ENCODE measurements around the gene USP1. TPM values are rescaled to one million over a fixed set of nuclear protein-coding genes. Genes with fewer than 3 reads are reported as not detected.

Gene USP1
- total and polyA plus RNA-seq, 2 of the 4 experiments (the other 2 are of a cell fraction), result 7.5 to 9.7 TPM

- Histone ChIP-seq H3K4me3 (ENCODE audit: insufficient read depth, low read depth, low read length) (no peak overlapping the region), H2AFZ (replicated peaks; ENCODE audit: low read length, poor library complexity) (no peak overlapping the region), H2BK20ac (ENCODE audit: low read depth, low read length) (no peak overlapping the region), H3K56ac (ENCODE audit: extremely low read depth, insufficient read depth, low read length) (no peak overlapping the region), H3K9me3 (ENCODE audit: control insufficient read depth, insufficient read depth, low read length) (no peaks in the 10 kb centered on the region), H3K4me2 (ENCODE audit: low read depth, low read length) (no peak overlapping the region), H2BK5ac (ENCODE audit: low read depth, low read length, poor library complexity, severe bottlenecking) (no peak overlapping the region), H3K27me3 (ENCODE audit: control insufficient read depth, insufficient read depth, low read length) (no peaks in the 10 kb centered on the region), H4K8ac (ENCODE audit: low read depth in 2 of 2, low read length in 2 of 2) (no peak overlapping the region), H3K36me3 (ENCODE audit: control insufficient read depth, insufficient read depth, low read length) (peaks cover 10% of the 10 kb centered on the region), H3K9me1 (ENCODE audit: insufficient read depth, low read length) (no peaks in the 10 kb centered on the region), H4K5ac (ENCODE audit: low read depth, low read length) (no peak overlapping the region), H2BK120ac (ENCODE audit: low read depth, low read length) (no peak overlapping the region), H2AK9ac (replicated peaks; ENCODE audit: low read depth, low read length, poor library complexity) (no peak overlapping the region), H3K79me1 (ENCODE audit: low read depth in 1 of 2, low read length in 2 of 2) (peaks cover 0 to 3% of the 10 kb centered on the region in 2 experiments; a peak in 3 of 4 replicates), H3K9ac (ENCODE audit: low read depth, low read length) (no peak overlapping the region), H3K18ac (ENCODE audit: low read depth, low read length) (no peak overlapping the region), H2BK15ac (ENCODE audit: low read depth, low read length) (no peak overlapping the region), H3K14ac (replicated peaks; ENCODE audit: low read depth, low read length) (no peak overlapping the region), H2AK5ac (ENCODE audit: low read depth, low read length) (no peak overlapping the region), H4K91ac (ENCODE audit: insufficient read depth, low read depth, low read length) (no peak overlapping the region), H3K4ac (ENCODE audit: low read depth, low read length) (no peak overlapping the region), H3K23ac (ENCODE audit: low read depth, low read length) (no peak overlapping the region), H3K4me1 (ENCODE audit: control insufficient read depth, insufficient read depth, low read length) (no peaks in the 10 kb centered on the region), H4K20me1 (ENCODE audit: insufficient read depth, low read length) (no peaks in the 10 kb centered on the region), H3K27ac (ENCODE audit: insufficient read depth, low read length) (no peak overlapping the region)
- intact Hi-C loops (cut with micrococcal nuclease) (no loop called here), dilution Hi-C loops (cut with HindIII; ENCODE audit: low sequenced_read_pairs, unreplicated experiment) (no loop called here), in situ Hi-C loops (cut with MboI; ENCODE audit: low sequenced_read_pairs) (no loop called here)
- ChIA-PET CTCF (no interaction called here), POLR2A (ENCODE audit: unreplicated experiment) (no interaction called here)
- DNase-seq (no peak), ATAC-seq (ENCODE audit: low read depth) (no peak)
- BruUV-seq (replicated peaks), result no TSS peak
- TF ChIP-seq MAZ (IDR thresholded peaks at IDR 0.05; ENCODE audit: borderline replicate concordance, low read depth, low read length) (no peak), FOS (IDR thresholded peaks at IDR 0.05; ENCODE audit: low read depth, low read length) (no peak), ELK1 (IDR thresholded peaks at IDR 0.05; ENCODE audit: borderline replicate concordance, low read depth, low read length) (no peak), RFX5 (IDR thresholded peaks at IDR 0.05; ENCODE audit: low read depth, low read length) (no peak), MAFK (IDR thresholded peaks at IDR 0.05; ENCODE audit: low read depth, low read length) (no peak), CTCF (conservative IDR thresholded peaks at IDR 0.05; ENCODE audit: low read depth, low read length) (no peak), MXI1 (IDR thresholded peaks at IDR 0.05; ENCODE audit: borderline replicate concordance, low read depth, low read length) (no peak), USF2 (IDR thresholded peaks at IDR 0.05; ENCODE audit: low read depth, low read length) (no peak), RCOR1 (IDR thresholded peaks at IDR 0.05; ENCODE audit: insufficient replicate concordance, low read length) (no peak), RAD21 (IDR thresholded peaks at IDR 0.05; ENCODE audit: low read length) (no peak), POLR2A (IDR thresholded peaks at IDR 0.05; ENCODE audit: low read depth, low read length) (no peak), BHLHE40 (IDR thresholded peaks at IDR 0.05; ENCODE audit: low read depth, low read length) (no peak), CEBPB (IDR thresholded peaks at IDR 0.05; ENCODE audit: low read depth, low read length) (no peak), NFE2L2 (IDR thresholded peaks at IDR 0.05; ENCODE audit: low read depth, low read length) (no peak), SMC3 (IDR thresholded peaks at IDR 0.05; ENCODE audit: low read depth, low read length) (no peak)
- no CpG with 5 or more reads among the region's 5 CpGs for WGBS, 2 experiments (ENCODE audit: extremely low coverage in 2 of 2, insufficient read length in 1 of 2)
Measured at GRCh38 chr1:62484824-62485468, 48.1 kb downstream of the USP1 start.

Data from IMR-90 (cell line).